Keratinocyte (primary cell): ENCODE results near the gene RABGAP1.

Experiments
- EZH2 ChIP-seq: IDR thresholded peaks from one replicate; pipeline ENCODE4 v1.6.1; 2012; ENCODE audit warnings: inconsistent platforms, mild to moderate bottlenecking, low read length, moderate library complexity
- TF ChIP-seq, protein P1 (sequence below), 3 experiments: IDR thresholded peaks in 1 of 3; conservative IDR thresholded peaks in 1 of 3; optimal IDR thresholded peaks in 1 of 3; 2 replicates in 2 of 3; 3 replicates in 1 of 3; pipeline versions ENCODE3 to v1.5.1; 2011; ENCODE audit warnings: low read length in 3 of 3, mild to moderate bottlenecking in 3 of 3, moderate library complexity in 2 of 3, control low read depth in 1 of 3, inconsistent platforms in 1 of 3; ENCODE audit not compliant: insufficient read depth in 2 of 3; ENCODE audit errors: extremely low read depth in 1 of 3

- TF ChIP-seq, protein P1, sequence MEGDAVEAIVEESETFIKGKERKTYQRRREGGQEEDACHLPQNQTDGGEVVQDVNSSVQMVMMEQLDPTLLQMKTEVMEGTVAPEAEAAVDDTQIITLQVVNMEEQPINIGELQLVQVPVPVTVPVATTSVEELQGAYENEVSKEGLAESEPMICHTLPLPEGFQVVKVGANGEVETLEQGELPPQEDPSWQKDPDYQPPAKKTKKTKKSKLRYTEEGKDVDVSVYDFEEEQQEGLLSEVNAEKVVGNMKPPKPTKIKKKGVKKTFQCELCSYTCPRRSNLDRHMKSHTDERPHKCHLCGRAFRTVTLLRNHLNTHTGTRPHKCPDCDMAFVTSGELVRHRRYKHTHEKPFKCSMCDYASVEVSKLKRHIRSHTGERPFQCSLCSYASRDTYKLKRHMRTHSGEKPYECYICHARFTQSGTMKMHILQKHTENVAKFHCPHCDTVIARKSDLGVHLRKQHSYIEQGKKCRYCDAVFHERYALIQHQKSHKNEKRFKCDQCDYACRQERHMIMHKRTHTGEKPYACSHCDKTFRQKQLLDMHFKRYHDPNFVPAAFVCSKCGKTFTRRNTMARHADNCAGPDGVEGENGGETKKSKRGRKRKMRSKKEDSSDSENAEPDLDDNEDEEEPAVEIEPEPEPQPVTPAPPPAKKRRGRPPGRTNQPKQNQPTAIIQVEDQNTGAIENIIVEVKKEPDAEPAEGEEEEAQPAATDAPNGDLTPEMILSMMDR (optimal IDR thresholded peaks at IDR 0.05 in 1 of 3, IDR thresholded peaks at IDR 0.05 in 1 of 3, conservative IDR thresholded peaks at IDR 0.05 in 1 of 3; ENCODE audit: extremely low read depth in 1 of 3, insufficient read depth in 2 of 3, low read length in 3 of 3): no peak
- TF ChIP-seq EZH2: no peak
These were observed 45.2 kb downstream of the RABGAP1 start for GRCh38 chr9:122986010-122986409.
